OCI-LY1 (cell line): Measurements from ENCODE around the gene TRDMT1.

ENCODE experiments used
- H2AFZ ChIP-seq: fragments of 200-600 bp; sonication (generic), shearing (Covaris generic); 2 replicates; pipeline ENCODE4 v1.6.0; 2014; ENCODE audit warnings: antibody characterized with exemption, mild to moderate bottlenecking, low read length
- H3F3A ChIP-seq: fragments of 200-600 bp; sonication (generic), shearing (Covaris generic); 2 replicates; pipeline ENCODE4 v1.6.0; 2014; ENCODE audit warnings: mild to moderate bottlenecking, antibody characterized with exemption, low read length, moderate library complexity; ENCODE audit not compliant: insufficient read depth
- H3K27ac ChIP-seq: fragments of 200-600 bp; sonication (generic); 2 replicates; pipeline ENCODE4 v1.5.1; 2014; ENCODE audit warnings: low read length, mixed run types, mild to moderate bottlenecking, low read depth; ENCODE audit not compliant: poor library complexity, severe bottlenecking
- H3K27me3 ChIP-seq: fragments of 200-600 bp; sonication (generic); 2 replicates; pipeline ENCODE4 v1.6.0; 2014; ENCODE audit warnings: antibody characterized with exemption, mild to moderate bottlenecking, low read length, moderate library complexity; ENCODE audit not compliant: insufficient read depth
- H3K36me3 ChIP-seq: fragments of 200-600 bp; sonication (generic); 2 replicates; pipeline ENCODE4 v1.6.1; 2014; ENCODE audit warnings: mild to moderate bottlenecking, antibody characterized with exemption, low read length, moderate library complexity, mixed read lengths; ENCODE audit not compliant: insufficient read depth
- H3K4me1 ChIP-seq: fragments of 200-600 bp; sonication (generic); 2 replicates; pipeline ENCODE4 v1.5.1; 2014; ENCODE audit warnings: mild to moderate bottlenecking, low read length, moderate library complexity; ENCODE audit not compliant: insufficient read depth, severe bottlenecking
- H3K4me2 ChIP-seq: fragments of 200-600 bp; sonication (generic), shearing (Covaris generic); 2 replicates; pipeline ENCODE4 v1.6.1; 2014; ENCODE audit warnings: low read length
- H3K4me3 ChIP-seq: fragments of 200-600 bp; sonication (generic); 2 replicates; pipeline ENCODE4 v1.5.1; 2014; ENCODE audit warnings: low read length, low read depth, mild to moderate bottlenecking, mixed read lengths; ENCODE audit not compliant: poor library complexity, severe bottlenecking
- H3K79me2 ChIP-seq: fragments of 200-600 bp; shearing (Covaris generic); 2 replicates; pipeline ENCODE4 v1.6.1; 2016; ENCODE audit warnings: mixed run types, low read length, mixed read lengths; ENCODE audit not compliant: insufficient read depth
- H3K9ac ChIP-seq: fragments of 200-600 bp; sonication (generic), shearing (Covaris generic); 2 replicates; pipeline ENCODE4 v1.6.1; 2014; ENCODE audit warnings: mild to moderate bottlenecking, low read length, mixed read lengths
- H3K9me2 ChIP-seq: fragments of 200-600 bp; sonication (generic), shearing (Covaris generic); 2 replicates; pipeline ENCODE4 v1.6.1; 2014; ENCODE audit warnings: low read depth, mild to moderate bottlenecking, low read length, mixed read lengths
- H3K9me3 ChIP-seq: fragments of 200-600 bp; shearing (Covaris generic); 2 replicates; pipeline ENCODE4 v1.6.1; 2014; ENCODE audit warnings: low read length, mixed read lengths
- H4K20me1 ChIP-seq: fragments of 200-600 bp; sonication (generic), shearing (Covaris generic); 2 replicates; pipeline ENCODE4 v1.6.0; 2016; ENCODE audit warnings: mild to moderate bottlenecking, low read length; ENCODE audit not compliant: insufficient read depth
- CTCF ChIP-seq: fragments of 200-600 bp; sonication (generic), shearing (Covaris generic); IDR thresholded peaks from 2 replicates; pipeline ENCODE4 v1.5.1; 2017; ENCODE audit warnings: mild to moderate bottlenecking, antibody characterized with exemption, low read length, moderate library complexity, mixed read lengths
- EZH2 ChIP-seq: fragments of 200-600 bp; sonication (generic), shearing (Covaris generic); IDR thresholded peaks from 2 replicates; pipeline ENCODE4 v1.8.0; 2017; ENCODE audit warnings: borderline replicate concordance, mixed run types, mild to moderate bottlenecking, antibody characterized with exemption, low read length, moderate library complexity, mixed read lengths

Gene TRDMT1

GRCh38 chr10:17129741-17130140, 71.7 kb downstream of the TRDMT1 start, which contains the start of gene CUBN:
CUBN (minus strand) TSS chr10:17129811; CDS start chr10:17129765, 46 bp downstream.
- Histone ChIP-seq H3K9me2 (no peaks in the 10 kb centered on the region), H3K36me3 (no peaks in the 10 kb centered on the region), H3K4me2 (no peak within 1 kb of the TSS), H3K9me3 (no peaks in the 10 kb centered on the region), H3F3A (no peaks in the 10 kb centered on the region), H3K4me3 (no peak within 1 kb of the TSS), H3K4me1 (no peaks in the 10 kb centered on the region), H2AFZ (no peak within 1 kb of the TSS), H3K9ac (no peak within 1 kb of the TSS), H3K27ac (no peak within 1 kb of the TSS), H3K27me3 (no peaks in the 10 kb centered on the region), H3K79me2 (no peaks in the 10 kb centered on the region), H4K20me1 (no peaks in the 10 kb centered on the region)
- TF ChIP-seq EZH2 = no peak
- TF ChIP-seq CTCF = no peak

- Histone ChIP-seq H3K4me3 (no peak overlapping the region), H3K27ac (no peak overlapping the region), H3K79me2 (no peaks in the 10 kb centered on the region), H3K27me3 (no peaks in the 10 kb centered on the region), H3K9ac (no peak overlapping the region), H3K36me3 (no peaks in the 10 kb centered on the region), H3K4me1 (no peaks in the 10 kb centered on the region), H3K9me2 (no peaks in the 10 kb centered on the region), H3K4me2 (no peak overlapping the region), H3K9me3 (no peaks in the 10 kb centered on the region), H2AFZ (no peak overlapping the region), H4K20me1 (no peaks in the 10 kb centered on the region), H3F3A (no peaks in the 10 kb centered on the region)
- TF ChIP-seq CTCF = no peak
- TF ChIP-seq EZH2 = no peak
These were observed 73.2 kb downstream of the TRDMT1 start for GRCh38 chr10:17128261-17128660.

GRCh38 chr10:17126327-17126726, 75.1 kb downstream of the TRDMT1 start:
- Histone ChIP-seq H3K9me3 (no peaks in the 10 kb centered on the region), H3K9me2 (no peaks in the 10 kb centered on the region), H3K4me3 (no peak overlapping the region), H3K9ac (no peak overlapping the region), H3K4me1 (no peaks in the 10 kb centered on the region), H3K36me3 (no peaks in the 10 kb centered on the region), H3K79me2 (no peaks in the 10 kb centered on the region), H3K4me2 (no peak overlapping the region), H3K27ac (no peak overlapping the region), H3K27me3 (no peaks in the 10 kb centered on the region), H4K20me1 (no peaks in the 10 kb centered on the region), H2AFZ (no peak overlapping the region), H3F3A (no peaks in the 10 kb centered on the region)
- no peak for TF ChIP-seq EZH2
- no peak for TF ChIP-seq CTCF
